Right lung (tissue), 5 donors: ENCODE data around the gene GMEB2. TPM values are rescaled to one million over a fixed set of nuclear protein-coding genes. Genes with fewer than 3 reads are reported as not detected.
"Not testable (repeated sequence)": the region's sequence is repeated elsewhere in the genome, so short reads cannot be mapped to it uniquely, and the experiment has no call there.

Experiments used
- DNase-seq, 2 donors: peaks; one replicate each; pipeline ENCODE4 v3.0.0-alpha.2; 2013
- polyA plus RNA-seq, 5 donors: library from polyadenylated mRNA; unstranded; fragments of 120-200 nt; gene quantifications; one replicate each; pipeline versions ENCODE4 v1.2.1 to v1.2.3, GENCODE V29; 2013; ENCODE audit warnings: inconsistent platforms in 1 of 5, low replicate concordance in 1 of 5; ENCODE audit not compliant: insufficient read length in 5 of 5, insufficient read depth in 1 of 5

GMEB2 gene
- polyA plus RNA-seq, 5 donors: 7.7 to 13.5 (median 9.9) TPM

DNA sequence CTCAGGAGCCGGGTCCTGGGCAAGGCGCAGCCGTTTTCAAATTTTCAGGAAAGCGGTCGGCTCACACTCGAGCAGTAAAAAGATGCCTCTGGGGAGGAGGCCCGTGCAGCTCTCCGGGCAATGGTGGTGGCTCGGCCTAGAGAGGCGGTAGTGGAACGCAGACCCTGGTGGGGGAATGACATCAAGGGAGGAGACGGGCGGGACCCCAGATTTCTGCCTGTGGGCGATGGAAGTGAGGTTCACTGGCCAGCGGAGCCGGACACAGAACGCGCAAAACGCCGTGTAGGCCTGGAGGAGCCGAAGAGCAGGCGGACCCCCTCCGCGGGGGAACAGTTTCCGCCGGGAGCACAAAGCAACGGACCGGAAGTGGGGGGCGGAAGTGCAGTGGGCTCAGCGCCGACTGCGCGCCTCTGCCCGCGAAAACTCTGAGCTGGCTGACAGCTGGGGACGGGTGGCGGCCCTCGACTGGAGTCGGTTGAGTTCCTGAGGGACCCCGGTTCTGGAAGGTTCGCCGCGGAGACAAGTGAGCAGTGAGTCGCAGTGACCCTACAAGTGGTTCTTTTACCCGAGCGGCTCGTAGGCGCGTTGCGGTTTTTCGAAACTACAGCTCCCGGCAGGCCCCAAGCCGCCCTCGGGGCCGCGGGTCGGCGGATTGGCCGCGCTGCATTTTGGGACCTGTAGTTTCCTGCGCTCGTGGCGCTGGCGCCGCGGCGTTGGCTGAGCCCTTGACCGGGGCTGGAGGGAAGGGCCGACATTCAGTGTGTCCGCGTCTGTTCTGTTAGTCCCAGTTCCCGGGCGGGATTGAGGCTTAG is 31.2 kb upstream of the GMEB2 start, which contains the start of gene RTEL1:
TSS of gene RTEL1 (plus strand) at position 376 of the 812 bp plus-strand sequence. CDS start 1,091 bp downstream, outside the sequence.
- peak; percentile 94 for DNase-seq

DNA sequence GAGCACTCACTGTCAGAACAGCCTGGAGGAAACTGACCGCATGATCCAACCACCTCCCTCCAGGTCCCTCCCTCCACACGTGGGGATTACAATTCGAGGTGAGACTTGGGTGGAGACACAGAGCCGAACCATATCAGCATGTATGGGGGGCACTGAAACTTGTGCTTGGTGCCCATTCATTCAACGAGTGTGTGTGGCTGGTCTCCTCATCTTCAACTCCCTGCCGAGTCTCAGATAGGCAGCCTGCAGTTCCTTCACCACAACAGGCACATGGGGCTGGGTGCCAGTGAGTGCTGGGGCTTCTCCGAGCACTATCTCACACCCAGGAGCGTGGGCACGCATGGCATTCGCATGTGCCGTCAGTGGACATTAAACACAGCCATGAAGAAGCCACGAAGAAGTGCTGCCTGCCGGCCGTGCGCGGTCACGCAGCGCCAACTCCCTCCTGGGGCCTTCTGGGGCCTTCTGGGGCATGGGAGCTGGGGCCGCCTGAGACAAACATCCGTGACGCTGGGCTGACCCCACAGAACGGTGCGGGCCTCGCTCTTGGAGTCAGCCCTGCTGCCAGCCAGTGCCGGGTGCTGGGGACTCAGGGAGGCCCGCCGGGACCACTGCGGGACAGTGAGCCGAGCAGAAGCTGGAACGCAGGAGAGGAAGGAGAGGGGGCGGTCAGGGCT is 30.5 kb upstream of the GMEB2 start:
- no peak for DNase-seq

DNA sequence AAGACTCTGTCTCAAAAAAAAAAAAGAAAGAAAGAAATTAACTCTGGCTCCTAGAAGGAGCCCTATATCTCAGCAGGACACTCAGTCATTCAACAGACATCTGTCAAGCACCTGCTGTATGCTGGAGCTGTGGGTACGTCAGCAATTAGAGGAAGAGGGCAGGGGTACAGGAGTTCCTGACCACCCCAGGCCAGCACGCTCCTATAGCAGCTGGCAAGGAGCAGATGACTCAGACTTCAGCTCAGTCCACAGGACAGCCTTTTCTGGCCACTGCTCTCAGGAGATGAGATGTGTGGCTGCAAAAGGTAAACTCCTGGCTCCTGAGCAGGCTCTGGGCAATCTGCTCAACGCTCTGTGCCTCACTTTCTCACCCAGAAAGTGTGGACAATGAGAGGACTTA is 29.6 kb upstream of the GMEB2 start:
- no peak for DNase-seq

GRCh38 chr20:63655249-63655648 is 28.3 kb upstream of the GMEB2 start:
- DNase-seq: no peak

DNA sequence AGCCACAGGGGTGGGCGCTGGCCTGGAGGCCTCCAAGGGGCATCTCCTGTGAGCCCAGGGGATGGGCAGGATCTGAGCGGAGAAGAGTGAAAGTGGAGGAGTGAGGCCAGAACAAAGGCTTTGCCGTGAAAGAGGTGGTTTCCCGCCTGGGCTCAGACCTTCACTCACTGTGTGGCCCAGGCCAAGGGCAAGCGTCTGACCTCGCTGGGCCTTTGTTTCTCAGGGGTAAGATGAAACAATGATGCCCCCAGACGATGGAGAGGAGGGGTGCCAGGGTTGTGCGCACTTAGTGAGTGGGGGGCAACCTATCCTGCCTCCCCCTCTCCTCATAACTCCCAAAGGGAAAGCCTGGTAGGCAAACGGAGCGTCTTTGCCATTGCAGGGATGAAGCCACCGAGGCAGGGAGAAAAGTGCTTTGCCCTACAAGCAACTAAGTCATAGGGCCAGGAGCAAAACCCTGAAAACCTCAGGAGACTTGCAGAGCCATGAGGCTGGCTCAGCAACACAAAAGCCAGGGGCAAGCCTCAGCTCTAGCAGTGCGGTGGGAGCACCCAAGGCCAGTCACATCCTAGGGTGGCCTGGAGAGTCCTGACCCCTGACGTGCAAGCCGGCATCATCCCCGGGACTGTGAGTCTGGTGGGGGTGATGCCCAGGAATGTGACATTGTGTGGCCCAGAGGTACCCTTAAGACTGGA is 27.2 kb upstream of the GMEB2 start:
- DNase-seq: no peak

GRCh38 chr20:63653041-63653973 is 26.4 kb upstream of the GMEB2 start, which contains the start of gene STMN3:
TSS of gene STMN3 (minus strand) at chr20:63653424. CDS start at chr20:63653345, 79 bp downstream.
- DNase-seq: peak; percentile 91 to 94

DNA sequence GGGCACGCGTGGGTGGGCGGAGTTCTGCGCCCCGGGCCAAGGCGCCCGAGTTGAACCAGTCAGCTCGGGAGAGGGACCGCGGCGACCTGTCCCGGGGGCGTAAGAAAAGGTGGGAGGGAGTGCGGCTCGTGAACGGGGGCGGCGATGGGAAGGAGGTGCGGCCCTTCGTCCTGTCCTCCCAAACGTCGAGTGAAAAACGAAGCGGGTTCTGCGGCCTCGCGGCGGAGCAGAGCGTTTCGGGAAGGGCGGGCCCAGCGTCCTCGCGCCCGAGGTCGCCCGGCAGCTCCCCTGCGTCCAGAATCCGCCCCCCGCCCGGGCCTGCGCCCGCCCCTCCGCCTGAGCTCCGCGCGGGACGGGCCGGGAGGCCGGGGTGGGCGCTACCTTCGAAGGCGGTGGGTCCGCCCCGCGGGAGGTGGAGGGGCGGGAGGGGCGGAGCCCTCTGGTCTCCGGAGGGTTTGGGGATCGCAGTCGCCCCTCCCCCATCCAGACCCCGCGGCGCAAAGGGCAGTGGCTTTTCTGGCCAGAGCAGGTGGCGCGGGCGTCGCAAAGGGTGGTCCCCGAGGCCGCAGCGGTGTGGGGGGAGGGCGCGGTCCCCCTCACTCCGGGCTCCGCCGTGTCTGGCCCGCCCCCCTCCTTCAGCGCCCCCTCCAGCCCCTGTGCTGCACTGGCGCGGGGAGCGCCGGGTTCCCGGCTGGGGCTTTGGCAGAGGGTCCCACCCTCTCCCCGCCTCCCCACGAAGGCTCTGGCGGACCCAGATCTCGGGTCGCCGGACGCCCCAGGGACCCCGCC is 25.5 kb upstream of the GMEB2 start:
- peak; percentile 43 to 61 for DNase-seq

DNA sequence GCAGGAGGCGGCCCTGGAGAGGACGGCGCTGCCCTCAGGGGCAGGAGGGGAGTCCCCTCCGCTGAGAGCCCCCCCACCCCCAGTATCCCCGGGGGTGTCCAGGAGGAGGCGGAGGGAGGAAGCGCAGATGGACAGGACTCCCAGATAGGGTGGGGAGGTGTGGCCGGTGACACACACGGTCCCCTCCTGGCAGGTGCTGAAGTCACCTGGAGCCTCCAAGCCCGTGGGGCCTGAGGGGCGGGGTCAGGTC is 25.0 kb upstream of the GMEB2 start:
- no peak for DNase-seq

- not testable (repeated sequence) for DNase-seq
Measured at GRCh38 chr20:63650486-63650885, 23.6 kb upstream of the GMEB2 start.

DNA sequence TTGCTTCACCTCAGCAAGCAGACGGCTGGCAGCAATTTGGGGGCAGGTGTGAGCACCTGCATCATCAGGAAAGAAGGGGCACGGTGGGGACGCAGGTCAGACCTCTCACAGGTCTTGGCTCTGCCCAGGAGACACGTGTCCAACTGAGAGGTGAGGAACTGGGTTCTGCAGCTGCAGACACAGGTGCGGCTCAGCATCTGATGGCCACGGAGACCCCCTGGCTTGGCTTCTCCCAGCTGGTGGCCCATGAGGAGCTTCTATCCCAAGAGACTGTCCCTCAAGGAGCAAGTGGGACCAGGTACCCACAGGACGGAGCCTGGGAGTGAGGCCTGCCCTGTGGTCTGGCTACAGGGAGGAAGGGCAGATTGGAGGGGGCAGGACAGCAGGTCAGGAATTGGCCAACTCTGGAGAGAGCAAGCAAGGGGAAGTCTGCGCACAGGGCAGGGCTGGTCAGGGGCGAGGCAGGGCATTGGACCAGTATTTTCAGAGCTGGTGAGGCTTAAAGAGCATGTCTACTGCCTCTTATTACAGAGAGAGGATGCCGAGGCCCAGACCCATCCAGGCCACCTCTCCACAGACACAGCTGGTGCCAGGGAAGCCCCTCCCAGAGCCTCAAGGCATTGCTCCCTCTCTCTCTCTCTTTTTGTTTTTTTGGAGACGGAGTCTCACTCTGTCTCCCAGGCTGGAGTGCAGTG is 22.1 kb upstream of the GMEB2 start:
- no peak for DNase-seq

DNA sequence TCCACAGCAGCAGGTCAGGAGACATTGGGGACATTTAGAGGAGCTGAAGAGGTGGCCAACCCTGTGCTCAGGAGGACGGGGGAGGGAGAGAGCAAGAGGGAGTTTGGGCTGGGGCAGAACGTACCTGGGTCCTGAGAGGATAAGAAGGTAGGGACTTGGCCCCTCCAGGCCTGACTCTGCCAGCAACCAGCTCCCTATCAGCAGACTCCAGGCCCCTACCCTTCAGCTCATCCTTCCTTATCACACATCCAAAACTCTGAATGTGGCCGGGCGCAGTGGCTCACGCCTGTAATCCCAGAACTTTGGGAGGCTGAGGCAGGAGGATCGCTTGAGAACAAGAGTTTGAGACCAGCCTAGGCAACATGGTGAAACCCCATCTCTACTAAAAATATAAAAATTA is 21.3 kb upstream of the GMEB2 start:
- no peak for DNase-seq

- no peak for DNase-seq
Measured at GRCh38 chr20:63645218-63645617, 18.3 kb upstream of the GMEB2 start.

- DNase-seq: no peak
Measured at GRCh38 chr20:63643946-63644345, 17.0 kb upstream of the GMEB2 start.

DNA sequence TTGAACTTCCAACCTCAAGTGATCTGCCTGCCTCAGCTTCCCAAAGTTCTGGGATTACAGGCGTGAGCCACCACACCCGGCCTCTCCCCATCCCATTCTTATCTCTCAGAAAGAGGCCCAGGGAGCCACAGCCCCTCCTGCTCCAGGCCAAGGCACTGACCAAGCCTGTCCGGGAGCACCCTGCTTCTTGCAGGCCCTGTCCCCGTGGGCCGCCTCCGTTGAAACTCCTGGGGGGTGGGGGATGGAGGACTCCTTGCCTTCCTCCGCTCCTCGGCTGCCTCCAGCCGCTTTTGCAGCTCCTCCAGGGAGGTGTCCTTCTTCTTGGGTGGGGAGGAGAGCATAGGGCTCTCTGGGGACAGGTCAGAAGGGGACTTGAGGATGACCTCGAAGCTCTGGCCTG is 16.6 kb upstream of the GMEB2 start:
- DNase-seq: no peak

DNA sequence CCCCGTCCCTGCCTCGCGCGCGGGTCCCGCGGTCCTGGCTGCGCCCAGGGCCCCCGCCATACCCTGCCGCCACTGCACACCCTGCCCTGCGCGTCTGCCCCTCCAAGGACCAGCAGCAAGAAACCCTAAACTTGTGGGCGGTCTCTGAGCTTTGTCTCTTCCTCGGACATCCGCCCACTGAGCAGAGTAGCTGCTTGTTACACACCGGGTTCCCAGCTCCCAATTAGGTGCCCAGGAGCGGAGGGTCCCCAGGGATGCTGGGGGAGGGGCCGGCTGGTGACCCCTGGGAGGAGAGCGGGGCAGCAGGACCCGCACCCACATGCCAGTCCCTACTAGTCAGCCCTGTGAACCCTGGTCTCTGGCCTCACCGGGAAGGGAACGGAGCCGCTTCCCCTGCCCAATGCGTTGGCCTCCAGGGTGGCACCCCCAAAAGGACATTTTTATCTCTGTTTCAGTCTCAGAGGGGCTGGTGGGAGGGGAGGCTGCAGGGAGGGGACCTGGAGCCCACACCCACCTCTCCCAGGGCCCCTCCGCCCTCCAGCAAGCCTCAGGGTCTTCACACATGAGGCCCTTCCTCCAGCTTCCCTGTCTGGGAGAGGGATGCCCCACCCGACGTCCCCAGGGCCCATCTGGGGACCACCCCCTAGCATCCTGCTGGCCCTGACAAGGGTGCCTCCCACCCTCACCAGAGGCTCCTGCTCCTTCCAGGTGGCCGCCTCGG is 15.8 kb upstream of the GMEB2 start:
- no peak for DNase-seq

GRCh38 chr20:63641792-63642523 is 15.1 kb upstream of the GMEB2 start:
- peak in 1 of 2 donors; percentile 81 for DNase-seq

DNA sequence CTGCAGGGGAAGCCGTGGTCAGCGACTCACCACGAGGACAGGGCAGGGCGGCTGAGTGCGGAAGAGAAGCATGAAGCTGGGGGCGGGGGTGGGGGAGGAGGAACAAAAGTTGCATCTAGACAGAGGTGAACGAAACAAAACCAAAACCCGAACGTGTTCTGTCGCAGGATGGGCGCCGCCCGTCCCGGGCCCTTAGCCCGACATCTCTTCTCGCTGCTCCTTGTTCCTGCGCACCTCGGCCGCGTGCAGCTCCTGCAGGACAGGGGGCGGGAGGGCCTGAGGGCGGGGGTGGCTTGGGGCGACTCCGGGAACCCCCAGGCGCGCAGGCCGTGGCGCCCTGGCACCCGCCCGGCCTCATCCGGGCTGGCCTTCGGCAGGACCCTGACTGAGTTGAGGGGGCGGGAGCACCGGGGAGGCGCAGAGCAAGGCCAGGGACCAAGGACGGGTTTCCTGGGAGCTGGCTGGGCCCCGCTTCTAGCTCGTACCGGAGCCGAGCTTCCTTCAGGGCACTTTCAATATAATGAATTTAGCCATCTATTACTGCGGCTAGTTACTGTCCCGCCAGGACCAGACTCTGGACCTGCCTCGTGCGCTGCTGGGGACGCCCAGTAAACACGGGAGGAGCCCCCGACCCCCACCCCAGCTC is 14.4 kb upstream of the GMEB2 start:
- peak in 1 of 2 donors; percentile 42 for DNase-seq

DNA sequence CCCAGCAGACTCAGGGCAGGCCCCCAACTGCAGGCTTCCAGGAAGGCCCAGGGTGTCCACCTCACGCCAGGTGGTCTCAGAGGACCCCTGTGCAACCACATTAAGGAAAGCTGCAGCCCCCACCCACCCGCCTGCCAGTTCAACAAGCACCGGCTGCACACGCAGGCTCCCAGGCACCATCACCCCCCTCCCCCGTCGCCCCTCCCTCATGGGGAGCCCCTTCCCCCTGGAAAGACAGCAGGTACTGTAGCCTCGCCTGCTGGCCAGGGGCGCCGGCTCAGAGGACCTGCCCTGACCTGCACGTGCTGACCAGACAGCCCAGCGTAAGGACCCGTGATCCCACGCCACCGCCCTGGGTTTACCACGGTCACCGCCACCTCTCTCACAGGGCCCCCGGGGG is 13.8 kb upstream of the GMEB2 start:
- not testable (repeated sequence) for DNase-seq
